ENCODE measurements around the gene TRIM47. TPM values are rescaled to one million over a fixed set of nuclear protein-coding genes. Genes with fewer than 3 reads are reported as not detected.
A peak's percentile ranks its signal among the peaks of the same experiment; 100 is the strongest.

The TRIM47 gene
- total and polyA plus RNA-seq, 2 of the 13 experiments (the other 11 are each of a cell fraction or from before 2014, with no cell fraction given): 33.5 to 82.0 TPM

GRCh38 chr17:75900691-75901533 lies 22.5 kb upstream of the TRIM47 start:
- TF ChIP-seq POLR2A (IDR thresholded peaks at IDR 0.05; ENCODE audit: insufficient read depth in 1 of 2, low read depth in 2 of 2, low read length in 2 of 2) (0 out of 4 replicates have a peak, but pooled peaks of 1 of the 2 experiments have one; percentile 10), ZNF576 (CRISPR knock-in tag; IDR thresholded peaks at IDR 0.05) (0 out of 2 replicates have a peak, but pooled peaks have one; percentile 38), AGO2 (optimal IDR thresholded peaks at IDR 0.05; ENCODE audit: low read depth, low read length) (peak; percentile 68), ZNF354B (CRISPR knock-in tag; IDR thresholded peaks at IDR 0.05) (no peak)

GRCh38 chr17:75899767-75900468 lies 21.5 kb upstream of the TRIM47 start:
- POLR2A ChIA-PET: interaction anchor here (1.3 to 7.7 kb wide), 3 partner anchors 8 to 44 kb away, joined by 4 to 66 read pairs (median 25); partner anchors contain the start of genes TRIM47 and WBP2
- Histone ChIP-seq H3K79me2 (ENCODE audit: insufficient read depth, low read length) (peaks cover 27% of the 10 kb centered on the region), H3K4me2 (ENCODE audit: low read depth, low read length) (no peak overlapping the region), H3K4me3 (replicated peaks in 1 of 3; ENCODE audit: insufficient read depth in 1 of 3, low read depth in 2 of 3, low read length in 3 of 3) (no peak overlapping the region), H3K27me3 (ENCODE audit: control insufficient read depth in 1 of 2, insufficient read depth in 2 of 2, low read length in 2 of 2) (no peaks in the 10 kb centered on the region; a peak in 1 of 5 replicates), H3K9me3 (ENCODE audit: low read length) (no peaks in the 10 kb centered on the region), H2AFZ (ENCODE audit: low read length) (no peak overlapping the region), H4K20me1 (ENCODE audit: insufficient read depth, low read length) (no peaks in the 10 kb centered on the region), H3K4me1 (ENCODE audit: insufficient read depth, low read length) (peaks cover 32% of the 10 kb centered on the region), H3K27ac (ENCODE audit: extremely low read length, insufficient read depth, low read length) (no peak overlapping the region), H3K36me3 (replicated peaks in 1 of 2; ENCODE audit: control insufficient read depth in 1 of 2, insufficient read depth in 2 of 2, low read length in 2 of 2) (peaks cover 28 to 53% of the 10 kb centered on the region in 2 experiments), H3K9ac (ENCODE audit: insufficient read depth, low read depth, low read length) (no peak overlapping the region)
- over 99% methylated on average over 20 of the region's 23 CpGs for WGBS (ENCODE audit: low lambda C conversion rate)
- FAIRE-seq (no peak), DNase-seq (ENCODE audit: low spot score) (no peak), ATAC-seq (no peak)
- in situ Hi-C loops (cut with HindIII; ENCODE audit: extremely low pct_ligation_motif_present, low pct_unique_long_range_greater_than_20kb) (no loop called here), intact Hi-C loops (cut with micrococcal nuclease; ENCODE audit: unreplicated experiment) (no loop called here)
- CTCF ChIA-PET (ENCODE audit: low intra/inter-chr PET ratio, low total read pairs): no interaction called here
- no TSS peak for BruUV-seq (replicated peaks)
- TF ChIP-seq ZNF780A (CRISPR knock-in tag; IDR thresholded peaks at IDR 0.05) (no peak), ARID4A (CRISPR knock-in tag; IDR thresholded peaks at IDR 0.05; ENCODE audit: borderline replicate concordance) (0 out of 2 replicates have a peak, but pooled peaks have one; percentile 15), ZNF607 (CRISPR knock-in tag; IDR thresholded peaks at IDR 0.05; ENCODE audit: borderline replicate concordance) (no peak), FOXO4 (CRISPR knock-in tag; conservative IDR thresholded peaks at IDR 0.05) (0 out of 2 replicates have a peak, but pooled peaks have one; percentile 48), ZNF282 (IDR thresholded peaks at IDR 0.05; ENCODE audit: partially characterized antibody) (no peak)

More at GRCh38 chr17:75900691-75901533, 22.5 kb upstream of the TRIM47 start:
- DNase-seq (ENCODE audit: low spot score) (no peak), FAIRE-seq (no peak), ATAC-seq (no peak)
- no peak overlapping the region for H3K27ac ChIP-seq (ENCODE audit: extremely low read length, insufficient read depth, low read length)
- 97% methylated on average over 11 of the region's 13 CpGs for WGBS (ENCODE audit: low lambda C conversion rate)
- H3K9me3 ChIP-seq (ENCODE audit: low read length): no peaks in the 10 kb centered on the region
- POLR2A ChIA-PET: interaction anchor here (1.3 to 7.7 kb wide), 2 partner anchors 9 to 23 kb away, joined by 4 to 66 read pairs; partner anchors contain the start of gene TRIM47
- H3K79me2 ChIP-seq (ENCODE audit: insufficient read depth, low read length): peaks cover 19% of the 10 kb centered on the region
- CTCF ChIA-PET (ENCODE audit: low intra/inter-chr PET ratio, low total read pairs): no interaction called here
- H3K36me3 ChIP-seq (replicated peaks in 1 of 2; ENCODE audit: control insufficient read depth in 1 of 2, insufficient read depth in 2 of 2, low read length in 2 of 2): peaks cover 28 to 53% of the 10 kb centered on the region in 2 experiments
- H3K9ac ChIP-seq (ENCODE audit: insufficient read depth, low read depth, low read length): no peak overlapping the region
- no peak overlapping the region for H3K4me3 ChIP-seq (replicated peaks in 1 of 3; ENCODE audit: insufficient read depth in 1 of 3, low read depth in 2 of 3, low read length in 3 of 3)
- no peaks in the 10 kb centered on the region for H4K20me1 ChIP-seq (ENCODE audit: insufficient read depth, low read length)
- peaks cover 31% of the 10 kb centered on the region for H3K4me1 ChIP-seq (ENCODE audit: insufficient read depth, low read length)
- H3K4me2 ChIP-seq (ENCODE audit: low read depth, low read length): no peak overlapping the region
- in situ Hi-C loops (cut with HindIII; ENCODE audit: extremely low pct_ligation_motif_present, low pct_unique_long_range_greater_than_20kb): no loop called here
- BruUV-seq (replicated peaks): TSS peak; percentile 32
- H2AFZ ChIP-seq (ENCODE audit: low read length): no peak overlapping the region
- intact Hi-C loops (cut with micrococcal nuclease; ENCODE audit: unreplicated experiment): no loop called here
- H3K27me3 ChIP-seq (ENCODE audit: control insufficient read depth in 1 of 2, insufficient read depth in 2 of 2, low read length in 2 of 2): no peaks in the 10 kb centered on the region; a peak in 1 of 5 replicates

Measured in HepG2 (cell line).